HCT116 (cell line): ENCODE results near the gene CA10. TPM values are rescaled to one million over a fixed set of nuclear protein-coding genes. Genes with fewer than 3 reads are reported as not detected.

Experiments used
- ATAC-seq: fragments of 200-7000 bp; cut with Tn5 transposase; 2 replicates; pipeline ENCODE4 v1.9.1; 2020; ENCODE audit warnings: mild to moderate bottlenecking, moderate library complexity
- BruUV-seq: library from RNA; stranded (reverse); fragments of 400-500 nt; replicated peaks from 2 replicates; lab custom pipeline; 2021; lab: Mats Ljungman, UMichigan
- CTCF ChIA-PET: fragments of 300-600 bp; sonication (Branson Sonifier 250); formaldehyde crosslinking; loops from one replicate; lab custom pipeline; 2021; ENCODE audit warnings: antibody characterized with exemption; lab: Charles Lee
- POLR2A ChIA-PET: fragments of 300-600, 350-600 bp; sonication (Branson Sonifier 250); formaldehyde crosslinking; loops from one replicate; lab custom pipeline; 2021; ENCODE audit warnings: antibody characterized with exemption; lab: Charles Lee
- RAD21 ChIA-PET, 2 experiments: fragments of 300-600 bp; sonication (Branson Sonifier 250); formaldehyde crosslinking; loops; one replicate each; lab custom pipeline; 2023; ENCODE audit warnings: low total read pairs in 2 of 2; ENCODE audit not compliant: uncharacterized antibody in 2 of 2, unreplicated experiment in 2 of 2, low non-redundant PET in 1 of 2; lab: Charles Lee
- DNase-seq: peaks from one replicate; pipeline ENCODE4 v3.0.0-alpha.2; 2010; ENCODE audit warnings: low read depth, low spot score
- H2AFZ ChIP-seq: fragments of 200-600 bp; shearing (Covaris generic), sonication (generic); 2 replicates; pipeline ENCODE4 v1.6.1; 2017; ENCODE audit warnings: low read depth, mixed run types, mixed read lengths, antibody characterized with exemption, low read length; ENCODE audit not compliant: poor library complexity, severe bottlenecking
- H3K27ac ChIP-seq: 2 replicates; pipeline ENCODE4 v1.5.1; 2012; ENCODE audit warnings: low read depth, low read length
- H3K27me3 ChIP-seq: fragments of 200-600 bp; sonication (generic); 2 replicates; pipeline ENCODE4 v1.6.1; 2016; ENCODE audit warnings: mixed run types, low read length, mixed read lengths; ENCODE audit not compliant: insufficient read depth
- H3K36me3 ChIP-seq, 2 experiments: fragments of 200-500 bp in 1 of 2; fragments of 200-600 bp in 1 of 2; sonication (Bioruptor generic) in 1 of 2; sonication (generic) in 1 of 2; 2 replicates each; pipeline versions ENCODE4 v1.5.1 to v1.6.1; 2014 to 2016; ENCODE audit warnings: low read length in 2 of 2, inconsistent platforms in 1 of 2, mixed read lengths in 1 of 2, mixed run types in 1 of 2; ENCODE audit not compliant: insufficient read depth in 2 of 2, control insufficient read depth in 1 of 2
- H3K4me1 ChIP-seq, 2 experiments: fragments of 200-600 bp in 1 of 2; sonication (generic) in 1 of 2; 2 replicates each; pipeline versions ENCODE4 v1.5.1 to v1.6.1; 2012 to 2017; ENCODE audit warnings: low read length in 2 of 2, inconsistent platforms in 1 of 2, mild to moderate bottlenecking in 1 of 2, mixed read lengths in 1 of 2, mixed run types in 1 of 2, moderate library complexity in 1 of 2; ENCODE audit not compliant: insufficient read depth in 2 of 2, control insufficient read depth in 1 of 2
- H3K4me2 ChIP-seq: fragments of 200-600 bp; sonication (generic); 2 replicates; pipeline ENCODE4 v1.6.1; 2017; ENCODE audit warnings: mixed run types, low read length, mixed read lengths
- H3K4me3 ChIP-seq, 2 experiments: fragments of 200-600 bp in 1 of 2; sonication (generic) in 1 of 2; replicated peaks in 1 of 2; 2 replicates each; pipeline ENCODE4 v1.5.1; 2011 to 2016; ENCODE audit warnings: low read length in 2 of 2, control low read depth in 1 of 2, low read depth in 1 of 2, mild to moderate bottlenecking in 1 of 2, mixed read lengths in 1 of 2, mixed run types in 1 of 2
- H3K79me2 ChIP-seq: fragments of 200-600 bp; sonication (generic); 2 replicates; pipeline ENCODE4 v1.6.1; 2017; ENCODE audit warnings: mild to moderate bottlenecking, mixed run types, low read length, moderate library complexity, mixed read lengths; ENCODE audit not compliant: insufficient read depth
- H3K9ac ChIP-seq: fragments of 200-600 bp; sonication (generic); 2 replicates; pipeline ENCODE4 v1.6.1; 2016; ENCODE audit warnings: low read length, mixed read lengths
- H3K9me2 ChIP-seq: fragments of 200-600 bp; sonication (generic), shearing (Covaris generic); 2 replicates; pipeline ENCODE4 v1.6.1; 2017; ENCODE audit warnings: mixed run types, mild to moderate bottlenecking, moderate library complexity; ENCODE audit not compliant: insufficient read depth
- H3K9me3 ChIP-seq, 2 experiments: fragments of 200-500 bp in 1 of 2; fragments of 200-600 bp in 1 of 2; sonication (Bioruptor generic) in 1 of 2; sonication (generic) in 1 of 2; 2 replicates each; pipeline ENCODE4 v1.6.1; 2014 to 2017; ENCODE audit warnings: low read length in 2 of 2, mixed read lengths in 2 of 2, inconsistent platforms in 1 of 2, low read depth in 1 of 2, mild to moderate bottlenecking in 1 of 2, mixed run types in 1 of 2, moderate library complexity in 1 of 2; ENCODE audit not compliant: control insufficient read depth in 1 of 2, insufficient read depth in 1 of 2
- H4K20me1 ChIP-seq: fragments of 200-600 bp; sonication (generic), shearing (Covaris generic); 2 replicates; pipeline ENCODE4 v1.6.1; 2017; ENCODE audit warnings: mixed run types, mild to moderate bottlenecking, moderate library complexity; ENCODE audit not compliant: insufficient read depth
- CBX3 ChIP-seq: IDR thresholded peaks from 2 replicates; pipeline ENCODE4 v1.6.1; 2012; ENCODE audit warnings: low read depth
- CEBPB ChIP-seq: IDR thresholded peaks from 2 replicates; pipeline ENCODE4 v1.6.1; 2012; ENCODE audit warnings: low read depth
- EGR1 ChIP-seq: IDR thresholded peaks from 2 replicates; pipeline ENCODE4 v1.6.1; 2012; ENCODE audit warnings: low read depth
- ELF1 ChIP-seq: IDR thresholded peaks from 2 replicates; pipeline ENCODE4 v1.6.1; 2012; ENCODE audit warnings: low read depth, borderline replicate concordance
- EZH2 ChIP-seq: fragments of 200-600 bp; sonication (generic); IDR thresholded peaks from 2 replicates; pipeline ENCODE4 v1.6.1; 2017; ENCODE audit warnings: antibody characterized with exemption, mixed run types
- EZH2phosphoT487 ChIP-seq: fragments of 200-600 bp; IDR thresholded peaks from 2 replicates; pipeline ENCODE4 v1.6.1; 2018; ENCODE audit warnings: antibody characterized with exemption, borderline replicate concordance
- FOSL1 ChIP-seq: IDR thresholded peaks from 2 replicates; pipeline ENCODE4 v1.6.1; 2012; ENCODE audit warnings: low read depth
- POLR2A ChIP-seq: IDR thresholded peaks from 2 replicates; pipeline ENCODE4 v1.7.0; 2011; ENCODE audit warnings: borderline replicate concordance; ENCODE audit not compliant: insufficient read depth, insufficient read length; ENCODE audit errors: extremely low read depth
- POLR2AphosphoS5 ChIP-seq: IDR thresholded peaks from 2 replicates; pipeline ENCODE4 v1.6.1; 2011; ENCODE audit warnings: mild to moderate bottlenecking, low read depth, low read length, moderate library complexity
- RAD21 ChIP-seq: IDR thresholded peaks from 2 replicates; pipeline ENCODE4 v1.6.1; 2012; ENCODE audit warnings: low read depth, mild to moderate bottlenecking
- SIN3A ChIP-seq: IDR thresholded peaks from 2 replicates; pipeline ENCODE4 v1.6.1; 2012; ENCODE audit warnings: low read depth
- SP1 ChIP-seq: IDR thresholded peaks from 2 replicates; pipeline ENCODE4 v1.6.1; 2012; ENCODE audit warnings: low read depth
- SRF ChIP-seq: IDR thresholded peaks from 2 replicates; pipeline ENCODE4 v1.6.1; 2012; ENCODE audit warnings: low read depth
- TCF7L2 ChIP-seq: IDR thresholded peaks from 2 replicates; pipeline ENCODE4 v1.7.0; 2011; ENCODE audit warnings: borderline replicate concordance, inconsistent platforms; ENCODE audit not compliant: insufficient read depth, insufficient read length; ENCODE audit errors: extremely low read depth
- YY1 ChIP-seq: IDR thresholded peaks from 2 replicates; pipeline ENCODE4 v1.6.1; 2011; ENCODE audit warnings: low read length, low read depth, moderate library complexity, mild to moderate bottlenecking; ENCODE audit not compliant: insufficient replicate concordance; ENCODE audit errors: extremely low read depth
- intact Hi-C: fragments of 100-400 bp; cut with micrococcal nuclease; formaldehyde crosslinking; loops from 2 replicates; pipeline ENCODE4 v1.10.0; 2022
- total RNA-seq: library from RNA; stranded (reverse); gene quantifications from one replicate; pipeline ENCODE4 v1.2.1, GENCODE V29; 2021; ENCODE audit not compliant: unreplicated experiment
- TF ChIP-seq, protein P1 (sequence below): IDR thresholded peaks from 2 replicates; pipeline ENCODE4 v1.6.1; 2012
- TF ChIP-seq, protein P2 (sequence below), 3 experiments: fragments of 200-600 bp in 1 of 3; sonication (generic) in 1 of 3; IDR thresholded peaks in 2 of 3; conservative IDR thresholded peaks in 1 of 3; 2 replicates each; pipeline ENCODE4 v1.5.1; 2012 to 2017; ENCODE audit warnings: low read depth in 2 of 3, low read length in 2 of 3, antibody characterized with exemption in 1 of 3, borderline replicate concordance in 1 of 3, control low read depth in 1 of 3, mild to moderate bottlenecking in 1 of 3, mixed read lengths in 1 of 3, mixed run types in 1 of 3, moderate library complexity in 1 of 3; ENCODE audit not compliant: insufficient read depth in 1 of 3
- TF ChIP-seq, protein P3 (sequence below): IDR thresholded peaks from 2 replicates; pipeline ENCODE4 v1.6.1; 2011; ENCODE audit warnings: mild to moderate bottlenecking, low read length, moderate library complexity; ENCODE audit not compliant: insufficient replicate concordance; ENCODE audit errors: extremely low read depth
- TF ChIP-seq, protein P4 (sequence below): IDR thresholded peaks from 2 replicates; pipeline ENCODE4 v1.6.1; 2012

CA10 gene
- total RNA-seq, 1 experiment from 2014 or later, result not detected

DNA sequence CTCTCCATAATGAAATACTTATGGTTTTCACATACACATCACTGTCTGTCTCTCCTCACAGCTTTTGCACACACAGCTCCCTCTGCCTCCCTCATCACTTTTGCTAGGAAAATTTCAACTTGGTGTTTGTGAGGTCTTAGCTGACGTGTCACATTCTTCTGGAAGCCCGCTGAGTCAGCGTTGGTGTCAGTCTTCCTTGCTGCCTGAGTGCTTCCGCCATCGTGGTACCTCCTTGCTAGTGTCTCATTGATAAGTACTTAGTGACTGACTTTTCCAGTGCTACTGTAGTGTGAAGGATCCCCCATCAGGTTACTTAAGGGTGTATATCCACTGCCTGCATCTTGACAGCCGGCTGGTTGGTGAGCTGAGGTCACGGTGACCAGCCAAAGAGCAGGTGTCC lies 33.5 kb downstream of the CA10 start:
- Histone ChIP-seq H4K20me1 (no peaks in the 10 kb centered on the region), H3K9ac (no peak overlapping the region), H3K27me3 (no peaks in the 10 kb centered on the region), H3K36me3 (no peaks in the 10 kb centered on the region), H3K9me3 (peaks cover 21 to 36% of the 10 kb centered on the region in 2 experiments; a peak in 2 of 4 replicates), H3K4me2 (no peak overlapping the region), H3K4me1 (no peaks in the 10 kb centered on the region), H3K79me2 (no peaks in the 10 kb centered on the region), H3K4me3 (no peak overlapping the region), H3K27ac (no peak overlapping the region), H2AFZ (no peak overlapping the region), H3K9me2 (no peaks in the 10 kb centered on the region)
- RAD21 ChIA-PET, result no interaction called here
- DNase-seq, result no peak
- no TSS peak for BruUV-seq
- no peak for TF ChIP-seq SIN3A
- TF ChIP-seq EGR1, result no peak
- TF ChIP-seq SRF, result no peak
- no peak for TF ChIP-seq POLR2A
- TF ChIP-seq FOSL1, result no peak
- no peak for TF ChIP-seq ELF1
- TF ChIP-seq TCF7L2, result no peak
- CTCF ChIA-PET, result no interaction called here
- intact Hi-C loops, result no loop called here
- no peak for ATAC-seq
- POLR2A ChIA-PET, result no interaction called here

DNA sequence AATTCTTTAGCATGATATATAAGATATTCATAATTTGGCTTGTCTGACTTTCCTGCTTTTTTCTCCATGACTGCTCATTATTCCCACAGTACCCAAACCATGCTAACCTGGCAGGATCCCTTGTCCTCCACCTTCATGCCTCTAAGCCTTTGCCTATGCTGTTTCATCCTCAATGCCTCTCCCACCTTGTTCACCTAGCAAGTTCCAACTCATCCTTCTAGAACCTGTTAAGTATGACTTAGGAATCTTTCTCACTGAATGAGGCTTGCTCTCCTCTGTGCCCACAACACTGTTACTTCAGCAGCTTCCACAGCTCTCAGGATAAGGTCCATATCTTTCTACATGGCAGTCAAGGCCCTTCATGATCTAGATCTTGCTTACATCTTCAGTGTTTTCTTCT lies 34.0 kb downstream of the CA10 start:
- Histone ChIP-seq H3K9ac (no peak overlapping the region), H3K4me1 (no peaks in the 10 kb centered on the region), H3K9me2 (no peaks in the 10 kb centered on the region), H3K4me3 (no peak overlapping the region), H3K4me2 (no peak overlapping the region), H3K79me2 (no peaks in the 10 kb centered on the region), H2AFZ (no peak overlapping the region), H4K20me1 (no peaks in the 10 kb centered on the region), H3K9me3 (peaks cover 21 to 37% of the 10 kb centered on the region in 2 experiments; a peak in 2 of 4 replicates), H3K27ac (no peak overlapping the region), H3K36me3 (no peaks in the 10 kb centered on the region), H3K27me3 (no peaks in the 10 kb centered on the region)
- no TSS peak for BruUV-seq
- CTCF ChIA-PET, result no interaction called here
- intact Hi-C loops, result no loop called here
- ATAC-seq (no peak), DNase-seq (no peak)
- RAD21 ChIA-PET, result no interaction called here
- POLR2A ChIA-PET, result no interaction called here
- no peak for TF ChIP-seq RAD21
- TF ChIP-seq SP1, result no peak
- TF ChIP-seq EZH2, result no peak
- no peak for TF ChIP-seq POLR2AphosphoS5
- no peak for TF ChIP-seq EZH2phosphoT487
- no peak for TF ChIP-seq YY1
- TF ChIP-seq, protein P1, sequence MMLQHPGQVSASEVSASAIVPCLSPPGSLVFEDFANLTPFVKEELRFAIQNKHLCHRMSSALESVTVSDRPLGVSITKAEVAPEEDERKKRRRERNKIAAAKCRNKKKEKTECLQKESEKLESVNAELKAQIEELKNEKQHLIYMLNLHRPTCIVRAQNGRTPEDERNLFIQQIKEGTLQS, result no peak
- TF ChIP-seq, protein P2, sequence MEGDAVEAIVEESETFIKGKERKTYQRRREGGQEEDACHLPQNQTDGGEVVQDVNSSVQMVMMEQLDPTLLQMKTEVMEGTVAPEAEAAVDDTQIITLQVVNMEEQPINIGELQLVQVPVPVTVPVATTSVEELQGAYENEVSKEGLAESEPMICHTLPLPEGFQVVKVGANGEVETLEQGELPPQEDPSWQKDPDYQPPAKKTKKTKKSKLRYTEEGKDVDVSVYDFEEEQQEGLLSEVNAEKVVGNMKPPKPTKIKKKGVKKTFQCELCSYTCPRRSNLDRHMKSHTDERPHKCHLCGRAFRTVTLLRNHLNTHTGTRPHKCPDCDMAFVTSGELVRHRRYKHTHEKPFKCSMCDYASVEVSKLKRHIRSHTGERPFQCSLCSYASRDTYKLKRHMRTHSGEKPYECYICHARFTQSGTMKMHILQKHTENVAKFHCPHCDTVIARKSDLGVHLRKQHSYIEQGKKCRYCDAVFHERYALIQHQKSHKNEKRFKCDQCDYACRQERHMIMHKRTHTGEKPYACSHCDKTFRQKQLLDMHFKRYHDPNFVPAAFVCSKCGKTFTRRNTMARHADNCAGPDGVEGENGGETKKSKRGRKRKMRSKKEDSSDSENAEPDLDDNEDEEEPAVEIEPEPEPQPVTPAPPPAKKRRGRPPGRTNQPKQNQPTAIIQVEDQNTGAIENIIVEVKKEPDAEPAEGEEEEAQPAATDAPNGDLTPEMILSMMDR (IDR thresholded peaks at IDR 0.05 in 2 of 3, conservative IDR thresholded peaks at IDR 0.05 in 1 of 3; ENCODE audit: borderline replicate concordance in 1 of 3, insufficient read depth in 1 of 3, low read depth in 2 of 3, low read length in 2 of 3), result no peak
- no peak for TF ChIP-seq SIN3A
- TF ChIP-seq EGR1, result no peak
- TF ChIP-seq SRF, result no peak
- TF ChIP-seq CEBPB, result no peak
- no peak for TF ChIP-seq CBX3
- TF ChIP-seq, protein P3, sequence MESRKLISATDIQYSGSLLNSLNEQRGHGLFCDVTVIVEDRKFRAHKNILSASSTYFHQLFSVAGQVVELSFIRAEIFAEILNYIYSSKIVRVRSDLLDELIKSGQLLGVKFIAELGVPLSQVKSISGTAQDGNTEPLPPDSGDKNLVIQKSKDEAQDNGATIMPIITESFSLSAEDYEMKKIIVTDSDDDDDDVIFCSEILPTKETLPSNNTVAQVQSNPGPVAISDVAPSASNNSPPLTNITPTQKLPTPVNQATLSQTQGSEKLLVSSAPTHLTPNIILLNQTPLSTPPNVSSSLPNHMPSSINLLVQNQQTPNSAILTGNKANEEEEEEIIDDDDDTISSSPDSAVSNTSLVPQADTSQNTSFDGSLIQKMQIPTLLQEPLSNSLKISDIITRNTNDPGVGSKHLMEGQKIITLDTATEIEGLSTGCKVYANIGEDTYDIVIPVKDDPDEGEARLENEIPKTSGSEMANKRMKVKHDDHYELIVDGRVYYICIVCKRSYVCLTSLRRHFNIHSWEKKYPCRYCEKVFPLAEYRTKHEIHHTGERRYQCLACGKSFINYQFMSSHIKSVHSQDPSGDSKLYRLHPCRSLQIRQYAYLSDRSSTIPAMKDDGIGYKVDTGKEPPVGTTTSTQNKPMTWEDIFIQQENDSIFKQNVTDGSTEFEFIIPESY, result no peak
- no peak for TF ChIP-seq TCF7L2
- TF ChIP-seq, protein P4, sequence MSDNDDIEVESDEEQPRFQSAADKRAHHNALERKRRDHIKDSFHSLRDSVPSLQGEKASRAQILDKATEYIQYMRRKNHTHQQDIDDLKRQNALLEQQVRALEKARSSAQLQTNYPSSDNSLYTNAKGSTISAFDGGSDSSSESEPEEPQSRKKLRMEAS, result no peak
